Measurements from ENCODE around the gene MYO1B. TPM values are rescaled to one million over a fixed set of nuclear protein-coding genes. Genes with fewer than 3 reads are reported as not detected.

The MYO1B gene
- total RNA-seq, 1 donor from 2014 or later: 81.6 TPM

GRCh38 chr2:191258996-191259395, 13.8 kb downstream of the MYO1B start:
- no peaks in the 10 kb centered on the region for H3K27me3 Mint-ChIP-seq (ENCODE audit: low read depth)

GRCh38 chr2:191262436-191262835, 17.2 kb downstream of the MYO1B start:
- no peaks in the 10 kb centered on the region for H3K36me3 Mint-ChIP-seq
- no peak for DNase-seq (ENCODE audit: low spot score in 2 of 2, unreplicated experiment in 2 of 2)
- no peak overlapping the region for H3K4me3 Mint-ChIP-seq
- no peak overlapping the region for H3K27ac Mint-ChIP-seq
- H3K4me1 Mint-ChIP-seq: peaks cover 32% of the 10 kb centered on the region
- H3K9me3 Mint-ChIP-seq: no peaks in the 10 kb centered on the region
- TF ChIP-seq CTCF (IDR thresholded peaks at IDR 0.05; ENCODE audit: unreplicated experiment): no peak
- H3K27me3 Mint-ChIP-seq (ENCODE audit: low read depth): no peaks in the 10 kb centered on the region

More at GRCh38 chr2:191258996-191259395, 13.8 kb downstream of the MYO1B start:
- Mint-ChIP-seq H3K9me3 (no peaks in the 10 kb centered on the region), H3K4me3 (no peak overlapping the region), H3K4me1 (peaks cover 28% of the 10 kb centered on the region), H3K36me3 (no peaks in the 10 kb centered on the region), H3K27ac (no peak overlapping the region)
- no peak for DNase-seq (ENCODE audit: low spot score in 2 of 2, unreplicated experiment in 2 of 2)
- TF ChIP-seq CTCF (IDR thresholded peaks at IDR 0.05; ENCODE audit: unreplicated experiment): no peak

- H3K27me3 Mint-ChIP-seq (ENCODE audit: low read depth): no peaks in the 10 kb centered on the region
- H3K9me3 Mint-ChIP-seq: no peaks in the 10 kb centered on the region
- H3K27ac Mint-ChIP-seq: peak overlapping the region; percentile 32
- H3K36me3 Mint-ChIP-seq: peaks cover 3% of the 10 kb centered on the region
- peaks cover 30% of the 10 kb centered on the region for H3K4me1 Mint-ChIP-seq
- no peak for DNase-seq (ENCODE audit: low spot score in 2 of 2, unreplicated experiment in 2 of 2)
- no peak overlapping the region for H3K4me3 Mint-ChIP-seq
- no peak for TF ChIP-seq CTCF (IDR thresholded peaks at IDR 0.05; ENCODE audit: unreplicated experiment)
These were observed 17.8 kb downstream of the MYO1B start for GRCh38 chr2:191263050-191263449.

GRCh38 chr2:191264647-191265081, 19.5 kb downstream of the MYO1B start:
- H3K4me3 Mint-ChIP-seq: no peak overlapping the region
- H3K27me3 Mint-ChIP-seq (ENCODE audit: low read depth): no peaks in the 10 kb centered on the region
- DNase-seq (ENCODE audit: low spot score in 2 of 2, unreplicated experiment in 2 of 2): no peak
- no peak for TF ChIP-seq CTCF (IDR thresholded peaks at IDR 0.05; ENCODE audit: unreplicated experiment)
- no peaks in the 10 kb centered on the region for H3K9me3 Mint-ChIP-seq
- peaks cover 3% of the 10 kb centered on the region for H3K36me3 Mint-ChIP-seq
- no peak overlapping the region for H3K27ac Mint-ChIP-seq
- H3K4me1 Mint-ChIP-seq: peaks cover 26% of the 10 kb centered on the region

GRCh38 chr2:191265311-191266170, 20.3 kb downstream of the MYO1B start:
- H3K36me3 Mint-ChIP-seq: peaks cover 3% of the 10 kb centered on the region
- no peak overlapping the region for H3K27ac Mint-ChIP-seq
- H3K4me3 Mint-ChIP-seq: no peak overlapping the region
- DNase-seq (ENCODE audit: low spot score in 2 of 2, unreplicated experiment in 2 of 2): no peak
- peaks cover 26% of the 10 kb centered on the region for H3K4me1 Mint-ChIP-seq
- no peak for TF ChIP-seq CTCF (IDR thresholded peaks at IDR 0.05; ENCODE audit: unreplicated experiment)
- H3K9me3 Mint-ChIP-seq: no peaks in the 10 kb centered on the region
- H3K27me3 Mint-ChIP-seq (ENCODE audit: low read depth): no peaks in the 10 kb centered on the region

Data from mesothelial cell of epicardium (in vitro differentiated cells).